ENCODE measurements around the gene ZNF547.

Gene ZNF547

DNA sequence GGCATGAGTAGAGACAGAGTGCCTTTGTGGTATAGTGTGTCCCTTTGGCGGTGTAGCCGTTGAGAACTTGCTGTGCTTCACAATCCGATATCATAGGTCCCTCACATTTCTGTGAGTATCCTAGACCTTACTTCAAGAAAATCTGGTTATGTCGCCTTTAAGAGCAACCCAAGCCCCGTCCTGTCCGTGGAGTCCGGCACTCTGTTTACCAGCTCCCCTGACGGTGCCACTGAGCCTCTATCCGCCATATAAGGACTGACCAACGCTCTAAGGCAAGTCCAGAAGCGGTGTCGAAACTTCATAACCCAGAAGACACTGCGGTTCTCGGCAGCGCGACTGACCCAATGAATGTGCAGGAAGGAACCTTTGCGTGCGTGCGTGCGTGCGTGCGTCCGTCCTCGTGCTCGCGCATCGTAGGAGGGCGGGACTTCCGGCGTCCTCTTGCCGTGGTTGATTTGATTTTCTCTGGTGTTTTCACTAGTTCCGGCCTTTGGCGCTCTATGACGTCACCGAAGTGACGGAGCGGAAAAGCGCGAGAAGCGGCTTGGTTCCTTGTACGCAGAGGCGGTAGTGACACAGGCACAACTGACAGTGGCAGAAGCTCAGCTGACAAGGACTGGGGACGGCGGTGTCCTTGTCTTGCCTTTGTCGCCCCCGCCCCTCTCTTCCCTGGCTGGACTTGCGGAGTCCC lies at the start of gene ZNF547, which contains the start of gene TRAPPC2B:
Gene ZNF547 (plus strand): TSS at position 555 of the 691 bp plus-strand sequence. CDS start 5,005 bp downstream, outside the sequence.
Gene TRAPPC2B (plus strand): TSS at position 555 of the 691 bp plus-strand sequence. CDS start 1,283 bp downstream, outside the sequence.
- DNase-seq (ENCODE audit: low spot score) = peak; percentile 93

DNA sequence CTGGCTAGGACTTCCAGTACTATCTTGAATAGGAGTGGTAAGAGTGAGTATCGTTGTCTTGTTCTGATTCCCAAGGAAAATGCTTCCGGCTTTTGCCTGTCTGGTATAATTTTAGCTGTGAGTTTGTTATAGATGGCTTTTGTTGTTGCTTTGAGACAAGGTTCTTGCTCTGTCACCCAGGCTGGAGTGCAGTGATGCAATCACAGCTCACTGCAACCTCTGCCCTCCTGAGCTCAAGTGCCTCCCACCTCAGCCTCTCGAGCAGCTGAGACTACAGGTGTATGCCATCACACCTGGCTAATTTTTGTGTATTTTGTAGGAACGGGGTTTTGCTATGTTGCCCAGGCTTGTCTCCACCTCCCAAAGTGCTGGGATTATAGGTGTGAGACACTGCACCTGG lies 49.2 kb upstream of the ZNF547 start:
- no peak for DNase-seq (ENCODE audit: low spot score)

DNA sequence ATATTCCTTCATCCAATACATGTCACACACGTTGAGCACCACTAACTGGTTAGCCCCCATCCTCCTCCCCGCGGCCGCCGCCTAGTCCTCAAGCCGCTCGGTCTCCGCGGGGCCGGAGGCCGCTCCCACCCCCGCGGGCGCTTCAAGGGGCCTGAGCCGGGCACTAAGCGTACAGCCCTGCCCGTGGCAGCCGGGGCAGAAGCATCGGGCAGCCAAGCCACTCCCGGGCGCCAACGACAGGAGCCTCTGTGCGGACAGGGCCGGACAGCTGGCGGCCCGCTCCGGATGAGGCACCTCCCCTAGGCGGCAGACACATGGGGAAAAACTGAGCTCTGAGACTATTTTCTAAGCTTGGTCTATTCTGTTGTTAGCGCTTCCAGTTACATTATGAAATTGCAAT lies 45.8 kb upstream of the ZNF547 start:
- DNase-seq (ENCODE audit: low spot score) = no peak

DNA sequence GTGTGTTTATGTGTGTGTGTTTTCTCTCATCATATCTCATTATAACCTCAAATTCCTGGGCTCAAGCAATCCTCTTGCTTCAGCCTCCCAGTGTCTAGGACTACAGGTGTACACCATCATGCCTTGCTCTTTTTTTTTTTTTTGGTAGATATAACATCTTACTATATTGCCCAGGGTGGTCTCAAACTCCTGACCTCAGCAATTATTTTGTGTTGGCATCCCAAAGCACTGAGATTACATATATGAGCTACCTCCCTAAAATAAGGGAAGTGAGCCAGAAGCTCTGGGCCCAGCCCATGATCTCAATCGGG lies 43.5 kb upstream of the ZNF547 start:
- DNase-seq (ENCODE audit: low spot score) = no peak

DNA sequence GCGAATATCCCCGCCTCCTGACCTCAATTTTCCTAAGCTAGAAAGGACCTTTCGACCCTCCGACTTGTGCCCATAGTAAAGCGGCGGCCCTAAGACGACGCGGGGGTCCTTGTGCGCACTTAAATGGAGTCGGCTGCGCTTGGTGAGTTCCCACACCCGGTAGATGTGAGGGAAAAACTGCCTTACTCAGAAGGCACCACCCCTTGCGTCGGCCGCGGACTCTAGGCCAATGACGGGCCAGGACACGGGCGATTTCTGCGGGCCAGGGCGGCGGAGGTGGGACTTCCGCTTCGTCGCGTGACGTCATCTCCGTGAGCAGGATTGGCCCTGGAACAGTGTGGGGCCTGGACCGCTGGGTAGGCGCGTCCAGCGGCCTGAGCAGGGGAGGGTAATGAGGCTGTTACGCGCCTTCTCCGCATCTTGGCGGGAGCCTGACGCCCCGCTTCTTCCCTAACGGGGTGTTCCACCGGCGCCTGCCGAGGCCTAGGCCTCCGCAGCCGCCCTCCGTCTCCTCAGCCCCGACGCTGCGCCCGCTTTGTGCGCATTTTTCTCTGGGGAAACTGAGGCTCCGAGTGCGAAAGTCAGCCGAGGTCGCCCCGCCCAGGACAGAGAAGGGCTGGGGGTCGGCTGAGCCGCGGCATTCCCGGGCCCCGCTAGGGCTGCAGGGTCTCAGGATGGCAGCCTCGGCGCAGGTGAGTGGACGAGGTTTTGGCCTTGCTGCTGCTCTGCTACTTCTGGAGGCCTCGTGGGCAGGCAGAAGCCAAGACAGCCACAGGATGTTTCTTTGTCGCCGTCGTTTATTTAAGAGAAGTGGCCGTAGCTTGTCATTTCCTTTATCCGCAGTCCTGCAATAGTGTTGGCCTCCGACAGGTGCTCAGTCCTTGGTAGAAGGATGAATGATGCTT lies 42.9 kb upstream of the ZNF547 start, which contains the start of gene ZNF543:
Gene ZNF543 (plus strand): TSS at position 293 of the 905 bp plus-strand sequence. CDS start 382 bp downstream, at position 675.
- peak; percentile 97 for DNase-seq (ENCODE audit: low spot score)

DNA sequence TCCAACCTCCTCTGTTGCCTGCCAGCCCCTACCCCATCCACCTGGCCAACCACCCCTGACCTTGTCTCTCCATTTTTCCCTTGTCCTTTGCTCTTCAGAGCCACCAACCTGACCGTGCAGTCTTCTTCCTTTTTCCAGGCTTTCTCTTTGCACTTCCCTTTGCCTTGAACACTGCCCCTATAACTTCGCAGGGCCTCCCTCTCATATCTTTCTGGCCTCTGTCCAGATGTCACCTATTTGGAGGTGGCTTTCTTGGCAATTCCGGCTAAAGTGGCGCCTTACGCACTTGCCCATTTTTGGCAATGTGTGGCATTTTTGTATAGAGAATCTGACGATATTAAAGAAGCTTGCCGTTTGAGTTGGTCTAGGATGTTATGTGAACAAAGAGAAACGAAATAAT lies 42.2 kb upstream of the ZNF547 start:
- no peak for DNase-seq (ENCODE audit: low spot score)

DNA sequence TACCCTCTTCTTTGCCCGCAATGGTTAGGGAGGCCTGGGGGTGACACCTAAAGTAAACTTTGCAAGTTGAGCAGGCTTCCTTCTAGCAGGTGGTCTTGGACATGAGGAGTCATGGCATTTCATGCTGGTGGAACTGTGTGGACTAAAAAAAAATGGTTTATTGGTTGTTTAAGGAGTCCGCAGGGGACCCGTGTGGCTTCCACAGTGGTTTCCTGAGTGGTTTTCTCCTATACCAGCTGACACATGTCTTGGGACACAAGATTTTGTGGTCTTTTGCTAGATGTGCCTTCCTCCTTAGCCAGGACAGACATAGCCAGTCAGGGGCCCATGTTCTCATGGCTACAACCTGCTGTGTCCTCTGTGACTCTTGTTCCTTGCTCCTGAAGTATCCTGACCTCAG lies 41.6 kb upstream of the ZNF547 start:
- DNase-seq (ENCODE audit: low spot score) = no peak

DNA sequence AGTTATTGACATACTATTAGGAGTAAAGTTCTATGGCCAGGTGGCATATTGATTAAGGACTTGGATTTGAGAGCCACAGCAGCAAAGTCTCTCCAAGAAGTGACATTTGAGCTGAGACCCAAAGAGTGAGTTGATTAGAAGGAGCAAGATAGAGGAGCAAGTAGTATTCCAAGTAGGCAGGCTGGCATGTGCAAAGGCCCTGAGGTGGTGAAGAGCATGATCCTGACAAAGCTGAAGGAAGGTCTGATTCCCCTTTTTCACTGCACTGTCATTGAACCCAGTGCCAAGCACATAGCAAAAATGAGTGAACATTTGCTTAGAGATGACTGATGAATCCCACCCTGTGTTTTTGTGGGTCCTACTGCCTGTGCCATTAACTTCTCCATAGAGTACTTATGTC lies 38.4 kb upstream of the ZNF547 start:
- no peak for DNase-seq (ENCODE audit: low spot score)

DNA sequence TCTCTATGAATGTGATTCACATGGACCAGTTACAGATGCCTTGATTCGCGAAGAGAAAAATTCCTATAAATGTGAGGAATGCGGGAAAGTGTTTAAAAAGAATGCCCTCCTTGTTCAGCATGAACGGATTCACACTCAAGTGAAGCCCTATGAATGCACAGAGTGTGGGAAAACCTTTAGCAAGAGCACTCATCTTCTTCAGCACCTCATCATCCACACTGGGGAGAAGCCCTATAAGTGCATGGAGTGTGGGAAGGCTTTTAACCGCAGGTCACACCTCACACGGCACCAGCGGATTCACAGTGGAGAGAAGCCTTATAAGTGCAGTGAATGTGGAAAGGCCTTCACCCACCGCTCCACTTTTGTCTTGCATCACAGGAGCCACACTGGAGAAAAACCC lies 35.4 kb upstream of the ZNF547 start:
- no peak for DNase-seq (ENCODE audit: low spot score)

DNA sequence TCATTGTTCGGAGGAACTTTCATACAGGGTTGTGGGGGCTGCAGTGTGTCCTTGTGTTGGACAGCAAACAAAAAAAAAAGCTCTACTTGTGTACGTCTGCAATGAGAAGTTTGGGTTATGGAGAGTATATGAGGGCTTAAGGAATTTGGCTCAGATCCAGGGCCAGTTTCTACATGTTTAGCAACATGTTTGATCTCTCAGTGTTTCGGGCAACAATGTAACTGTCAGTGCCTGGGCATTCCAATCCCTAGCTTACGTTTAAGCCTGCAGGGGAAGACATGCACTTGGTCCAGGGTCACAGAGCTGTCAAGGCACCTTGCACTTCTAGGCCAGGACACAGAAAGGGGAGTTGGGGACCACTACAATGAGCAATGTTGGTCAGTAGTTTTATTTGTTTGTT lies 29.2 kb upstream of the ZNF547 start:
- DNase-seq (ENCODE audit: low spot score) = no peak

DNA sequence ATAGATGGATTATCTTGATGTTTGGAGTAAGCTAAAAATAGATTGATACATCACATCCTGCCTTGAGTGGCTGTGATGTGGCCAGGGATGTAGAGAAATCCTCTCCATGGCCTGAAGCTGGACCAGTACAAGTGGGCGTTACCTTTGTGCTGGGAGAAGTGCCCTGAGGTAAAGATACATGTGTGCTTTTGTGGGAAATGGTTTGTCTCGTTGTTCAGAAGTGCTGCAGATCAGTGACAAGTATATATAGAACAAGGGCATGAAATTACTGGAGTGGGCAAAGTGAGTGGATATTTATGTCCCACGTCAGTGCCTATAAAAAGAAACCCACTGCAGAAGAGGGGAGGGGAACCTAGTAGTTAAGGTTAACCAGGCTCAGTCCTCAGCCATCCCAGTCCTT lies 24.5 kb upstream of the ZNF547 start:
- DNase-seq (ENCODE audit: low spot score) = peak; percentile 57

DNA sequence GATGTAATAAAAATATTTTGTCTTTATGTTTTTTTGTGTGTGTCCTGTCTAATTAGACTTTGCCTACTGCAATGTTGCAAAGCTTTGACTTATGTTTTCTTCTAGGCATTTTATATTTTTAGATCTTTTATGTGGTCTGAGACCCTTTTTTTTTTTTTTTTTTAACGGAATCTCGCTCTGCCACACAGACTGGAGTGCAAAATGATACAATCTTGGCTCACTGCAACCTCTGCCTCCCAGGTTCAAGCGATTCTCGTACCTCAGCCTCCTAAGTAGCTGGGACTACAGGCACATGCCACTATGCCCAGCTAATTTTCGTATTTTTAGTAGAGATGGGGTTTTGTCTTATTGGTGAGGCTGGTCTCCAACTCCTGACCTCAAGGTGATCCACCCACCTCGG lies 20.8 kb upstream of the ZNF547 start:
- no peak for DNase-seq (ENCODE audit: low spot score)

DNA sequence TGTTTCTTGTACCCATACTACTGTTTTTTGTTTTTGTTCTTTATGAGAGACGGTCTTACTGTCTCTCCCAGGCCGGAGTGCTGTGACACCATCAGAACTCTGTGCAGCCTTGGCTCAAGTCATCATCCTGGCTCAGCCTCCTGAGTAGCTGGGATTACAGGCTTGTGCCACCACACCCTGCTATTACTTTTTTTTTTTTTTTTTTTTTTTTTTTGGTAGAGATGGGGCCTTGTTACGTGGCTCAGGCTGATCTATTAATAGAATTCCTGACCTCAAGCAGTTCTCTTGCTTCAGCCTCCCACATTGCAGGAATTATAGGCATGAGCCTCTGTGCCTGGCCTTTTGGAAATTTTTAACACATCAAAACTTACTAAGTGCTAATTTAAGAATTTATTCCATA lies 15.2 kb upstream of the ZNF547 start:
- peak; percentile 29 for DNase-seq (ENCODE audit: low spot score)

DNA sequence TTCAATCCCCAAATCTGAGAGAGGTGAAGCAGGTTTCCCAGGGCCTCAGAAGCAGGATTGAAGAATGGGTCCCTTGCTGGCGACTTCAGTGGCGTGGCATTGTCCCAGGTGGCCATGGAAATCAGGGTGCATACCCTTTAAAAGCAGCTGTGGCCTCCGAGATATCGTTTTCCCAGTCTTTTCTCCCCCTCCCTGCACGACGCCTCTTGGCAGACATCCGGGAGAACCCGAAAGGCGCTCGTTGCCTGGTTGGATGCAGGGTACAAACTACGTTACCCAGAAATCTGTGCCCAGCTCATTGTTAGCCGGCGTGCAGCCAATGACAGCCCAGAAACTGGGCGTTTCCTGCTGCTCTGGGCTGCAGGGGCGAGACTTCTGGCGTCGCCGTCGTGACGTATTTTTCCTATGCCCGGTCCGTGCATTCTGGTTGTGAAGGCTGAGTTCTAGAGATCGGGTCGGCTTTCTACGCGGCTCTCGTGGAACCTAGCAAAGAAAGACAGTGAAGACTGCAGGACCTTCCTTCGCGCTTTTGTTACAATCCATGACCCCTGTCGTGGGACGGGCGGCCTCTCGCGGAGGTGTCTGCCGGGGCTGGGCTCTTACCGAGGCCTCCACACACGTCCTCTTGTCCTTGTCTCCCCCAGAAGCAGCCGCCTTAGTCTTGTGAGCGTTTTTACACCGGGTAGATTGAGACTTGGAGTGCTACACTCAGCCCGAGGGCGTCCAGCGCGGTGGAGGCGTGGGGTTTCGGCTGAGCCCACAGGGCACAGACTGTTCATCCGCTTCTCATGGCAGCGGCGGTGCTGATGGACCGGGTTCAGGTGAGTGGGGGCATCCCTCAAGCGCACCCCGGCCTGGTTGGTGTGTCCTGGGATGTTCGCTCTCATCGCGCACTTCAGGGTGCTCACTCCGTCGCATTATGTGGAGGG lies 12.2 kb upstream of the ZNF547 start, which contains the start of gene ZNF304:
Gene ZNF304 (plus strand): TSS at position 395 of the 929 bp plus-strand sequence. CDS start 394 bp downstream, at position 789.
- peak; percentile 93 for DNase-seq (ENCODE audit: low spot score)

DNA sequence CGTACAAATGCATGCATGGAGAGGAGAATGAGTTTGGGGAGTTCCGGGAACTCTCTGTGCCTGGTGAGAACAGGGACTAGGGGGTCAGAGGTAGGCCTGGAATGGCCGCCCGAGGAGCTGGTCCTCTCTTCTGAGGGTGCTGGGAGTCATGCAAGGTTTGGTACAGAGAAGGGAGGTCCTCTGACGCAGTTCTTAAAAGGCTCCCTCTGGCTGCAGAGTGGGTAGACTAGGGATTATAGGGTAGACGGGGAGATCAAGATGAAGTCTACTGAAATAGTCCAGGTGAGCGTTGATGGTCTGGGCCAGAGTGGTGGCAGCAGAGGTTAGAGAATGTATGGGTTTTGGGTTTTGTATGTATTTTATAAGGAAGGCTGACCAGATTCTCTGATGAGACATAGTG lies 11.5 kb upstream of the ZNF547 start:
- peak; percentile 17 for DNase-seq (ENCODE audit: low spot score)

DNA sequence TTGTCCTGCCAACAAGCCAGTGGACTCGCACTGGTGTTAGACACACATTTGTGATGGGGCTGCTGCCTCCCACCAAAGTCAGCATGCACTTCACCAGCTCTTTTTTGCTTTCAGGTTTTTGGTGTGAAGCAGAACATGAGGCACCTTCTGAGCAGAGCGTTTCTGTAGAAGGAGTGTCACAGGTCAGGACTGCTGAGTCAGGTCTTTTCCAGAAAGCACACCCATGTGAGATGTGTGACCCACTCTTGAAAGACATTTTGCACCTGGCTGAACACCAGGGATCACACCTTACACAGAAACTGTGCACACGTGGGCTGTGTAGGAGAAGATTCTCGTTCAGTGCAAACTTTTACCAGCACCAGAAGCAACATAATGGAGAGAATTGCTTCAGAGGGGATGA lies 7.4 kb upstream of the ZNF547 start:
- no peak for DNase-seq (ENCODE audit: low spot score)

DNA sequence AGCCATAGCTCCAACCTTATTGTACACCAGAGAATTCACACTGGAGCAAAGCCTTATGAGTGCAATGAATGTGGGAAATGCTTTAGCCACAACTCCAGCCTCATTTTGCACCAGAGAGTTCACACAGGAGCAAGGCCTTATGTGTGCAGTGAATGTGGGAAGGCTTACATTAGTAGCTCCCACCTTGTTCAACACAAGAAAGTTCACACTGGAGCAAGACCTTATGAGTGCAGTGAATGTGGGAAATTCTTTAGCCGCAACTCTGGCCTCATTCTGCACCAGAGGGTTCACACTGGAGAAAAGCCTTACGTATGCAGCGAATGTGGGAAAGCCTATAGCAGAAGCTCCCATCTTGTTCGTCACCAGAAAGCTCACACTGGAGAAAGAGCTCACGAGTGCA lies 5.9 kb upstream of the ZNF547 start:
- no peak for DNase-seq (ENCODE audit: low spot score)

DNA sequence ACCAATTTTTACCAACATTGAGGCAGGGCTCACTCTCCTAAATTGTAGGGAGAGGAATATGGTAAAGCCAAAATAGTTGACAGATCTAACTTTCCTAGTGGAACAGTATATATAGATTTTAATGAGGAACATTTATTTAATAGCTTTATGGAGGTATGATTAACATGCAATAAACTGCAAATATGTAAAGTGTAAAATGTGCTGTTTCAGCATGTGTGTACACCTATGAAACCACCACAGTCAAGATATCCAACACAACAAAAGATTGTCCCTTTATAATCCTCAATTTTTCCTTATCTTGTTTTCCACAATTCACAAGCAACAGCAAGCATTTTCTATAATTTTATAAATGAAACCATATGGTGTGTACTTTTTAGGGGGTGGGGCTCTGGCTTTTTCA lies 4.1 kb upstream of the ZNF547 start:
- no peak for DNase-seq (ENCODE audit: low spot score)

DNA sequence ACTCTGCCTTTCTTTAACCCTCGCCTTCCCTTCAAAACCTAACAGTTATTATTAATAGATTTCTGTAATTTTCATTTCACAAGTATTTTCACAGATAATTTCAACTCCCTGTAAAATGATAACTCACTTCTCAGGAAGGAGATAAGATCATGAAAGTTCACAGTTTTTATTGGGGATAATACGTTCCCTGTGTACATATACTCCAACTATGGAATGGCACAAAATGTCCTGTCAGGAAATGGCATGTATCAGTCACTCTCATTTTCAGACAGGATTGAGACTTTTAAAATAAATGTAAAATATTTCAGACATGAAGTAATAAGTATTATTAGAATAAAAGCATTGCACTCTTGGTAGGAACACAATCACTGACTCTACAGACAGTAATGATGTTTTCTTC lies 932 bp upstream of the ZNF547 start:
- no peak for DNase-seq (ENCODE audit: low spot score)

DNA sequence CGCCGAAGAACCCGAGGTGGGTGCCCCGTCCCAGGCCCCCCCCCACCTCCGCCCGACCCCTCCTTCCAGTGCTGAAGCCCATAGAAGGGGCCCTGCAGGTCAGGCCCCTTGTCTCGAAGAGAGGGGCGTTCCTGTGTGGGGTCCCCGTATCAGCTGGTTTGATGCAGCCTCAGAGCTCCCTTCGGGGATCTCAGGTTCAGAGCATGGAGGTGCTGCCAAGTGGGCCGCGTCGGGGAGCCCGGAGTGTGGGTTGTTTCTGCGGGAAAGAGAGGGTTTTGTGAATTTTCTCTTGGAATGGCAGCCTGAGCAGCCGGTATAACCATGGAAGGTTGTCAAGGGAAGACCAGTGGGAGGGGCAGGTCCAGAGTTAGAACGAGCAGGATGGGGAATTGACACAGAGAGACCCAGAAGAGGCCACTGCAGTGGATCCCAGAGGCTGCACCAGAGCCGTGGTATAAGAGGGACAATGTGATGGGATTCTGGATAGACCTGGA lies 384 bp downstream of the ZNF547 start:
- DNase-seq (ENCODE audit: low spot score) = peak; percentile 22

DNA sequence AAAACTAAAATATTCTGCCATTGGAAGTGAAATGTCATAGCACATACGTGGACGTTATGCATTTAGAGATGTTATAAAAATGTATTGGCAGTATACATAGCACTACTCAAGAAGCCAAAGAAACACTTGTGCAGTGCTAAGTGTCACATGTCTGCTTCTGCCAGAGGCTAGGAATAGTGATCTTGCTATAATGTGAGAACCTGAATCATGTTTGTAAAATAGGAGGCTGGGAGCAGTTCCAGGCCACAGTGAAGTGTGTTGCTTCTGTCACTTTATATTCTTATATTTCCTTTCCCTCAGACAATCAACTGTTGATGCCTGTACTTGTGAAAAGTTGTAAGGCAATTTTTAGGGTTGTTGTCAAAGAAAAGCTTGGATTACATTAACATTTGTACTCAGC lies 3.4 kb downstream of the ZNF547 start:
- no peak for DNase-seq (ENCODE audit: low spot score)

DNA sequence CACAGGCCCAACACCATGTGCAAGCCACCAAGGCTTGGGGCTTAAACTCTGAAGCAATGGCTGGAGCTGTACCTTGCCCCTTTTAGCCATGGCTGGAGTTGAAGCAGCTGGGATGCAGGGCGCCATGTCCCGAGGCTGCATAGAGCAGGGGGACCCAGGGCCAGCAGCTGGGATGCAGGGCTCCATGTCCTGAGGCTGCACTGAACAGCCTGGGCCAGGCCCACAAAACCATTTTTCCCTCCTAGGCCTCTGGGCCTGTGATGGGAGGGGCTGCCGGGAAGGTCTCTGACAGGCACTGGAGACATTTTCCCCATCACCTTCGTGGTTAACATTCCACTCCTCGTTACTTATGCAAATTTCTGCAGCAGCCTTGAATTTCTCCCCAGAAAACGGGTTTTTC lies 10.8 kb downstream of the ZNF547 start:
- DNase-seq (ENCODE audit: low spot score) = no peak
